Tibial nerve (tissue), 3 donors: ENCODE data around the gene CTTNBP2NL.
"Not testable (repeated sequence)": the region's sequence is repeated elsewhere in the genome, so short reads cannot be mapped to it uniquely, and the experiment has no call there.

Source experiments
- CTCF ChIP-seq, 5 experiments: fragments of 200-600 bp in 3 of 5; fragments of 450-650 bp in 2 of 5; sonication (generic) in 3 of 5; IDR thresholded peaks; one replicate each; pipeline ENCODE4 v1.5.1; 2016 to 2019; ENCODE audit warnings: antibody characterized with exemption in 5 of 5, mild to moderate bottlenecking in 3 of 5, moderate library complexity in 2 of 5
- POLR2A ChIP-seq, 2 donors: fragments of 450-650 bp; IDR thresholded peaks; one replicate each; pipeline ENCODE4 v1.6.1; 2017; ENCODE audit warnings: antibody characterized with exemption in 2 of 2, mild to moderate bottlenecking in 2 of 2, moderate library complexity in 2 of 2

GRCh38 chr1:112438156-112438555 is 42.1 kb downstream of the CTTNBP2NL start:
- TF ChIP-seq CTCF, POLR2A (IDR thresholded peaks at IDR 0.05): not testable (repeated sequence)
